Keratinocyte (primary cell): ENCODE measurements around the gene NBL1. TPM values are rescaled to one million over a fixed set of nuclear protein-coding genes. Genes with fewer than 3 reads are reported as not detected.

Source experiments
- DNase-seq: peaks from one replicate; pipeline ENCODE4 v3.0.0-alpha.2; 2011; ENCODE audit warnings: low read depth, missing footprints, low spot score
- FAIRE-seq: peaks from 2 replicates; lab custom pipeline; 2011; peaks lifted over from hg19 to GRCh38; lab: Jason Lieb, UNC
- H2AFZ ChIP-seq: 2 replicates; pipeline ENCODE4 v1.6.0; 2012; ENCODE audit warnings: low read length, control low read depth, inconsistent platforms; ENCODE audit not compliant: control insufficient read depth
- H3K27ac ChIP-seq: 2 replicates; pipeline ENCODE4 v1.5.1; 2011; ENCODE audit warnings: low read length; ENCODE audit not compliant: control insufficient read depth, insufficient read depth
- H3K27me3 ChIP-seq: 3 replicates; pipeline ENCODE4 v1.6.0; 2011; ENCODE audit warnings: low read length; ENCODE audit not compliant: control insufficient read depth, insufficient read depth; ENCODE audit errors: extremely low read depth
- H3K36me3 ChIP-seq, 2 experiments: 2 replicates in 1 of 2; 3 replicates in 1 of 2; pipeline ENCODE4 v1.5.1; 2011; ENCODE audit warnings: low read length in 2 of 2, mild to moderate bottlenecking in 1 of 2; ENCODE audit not compliant: control insufficient read depth in 2 of 2, insufficient read depth in 2 of 2; ENCODE audit errors: extremely low read depth in 1 of 2
- H3K4me1 ChIP-seq: 3 replicates; pipeline ENCODE4 v1.5.1; 2011; ENCODE audit warnings: low read length; ENCODE audit not compliant: control insufficient read depth, insufficient read depth; ENCODE audit errors: extremely low read depth
- H3K4me2 ChIP-seq: 3 replicates; pipeline ENCODE4 v1.6.0; 2011; ENCODE audit warnings: low read depth, low read length; ENCODE audit not compliant: control insufficient read depth, insufficient read depth; ENCODE audit errors: extremely low read depth
- H3K4me3 ChIP-seq, 3 experiments: fragments of 200-600 bp in 1 of 3; sonication (generic) in 1 of 3; 2 replicates in 2 of 3; 3 replicates in 1 of 3; pipeline ENCODE4 v1.5.1; 2011 to 2016; ENCODE audit warnings: low read length in 3 of 3, mild to moderate bottlenecking in 3 of 3, control low read depth in 2 of 3, inconsistent platforms in 1 of 3, low read depth in 1 of 3, mixed read lengths in 1 of 3, mixed run types in 1 of 3, moderate library complexity in 1 of 3; ENCODE audit not compliant: control insufficient read depth in 2 of 3, insufficient read depth in 2 of 3; ENCODE audit errors: extremely low read depth in 1 of 3
- H3K79me2 ChIP-seq: 2 replicates; pipeline ENCODE4 v1.6.0; 2012; ENCODE audit warnings: low read length; ENCODE audit not compliant: control insufficient read depth, insufficient read depth
- H3K9ac ChIP-seq: 3 replicates; pipeline ENCODE4 v1.6.0; 2011; ENCODE audit warnings: low read length; ENCODE audit not compliant: control insufficient read depth, insufficient read depth; ENCODE audit errors: extremely low read depth
- H3K9me1 ChIP-seq: 3 replicates; pipeline ENCODE4 v1.6.0; 2011; ENCODE audit warnings: low read length; ENCODE audit not compliant: control insufficient read depth, insufficient read depth; ENCODE audit errors: extremely low read depth
- H3K9me3 ChIP-seq: 2 replicates; pipeline ENCODE4 v1.5.1; 2012; ENCODE audit warnings: low read depth, low read length; ENCODE audit not compliant: control insufficient read depth
- H4K20me1 ChIP-seq: 3 replicates; pipeline ENCODE4 v1.6.0; 2011; ENCODE audit warnings: low read length; ENCODE audit not compliant: control insufficient read depth, insufficient read depth; ENCODE audit errors: extremely low read depth
- CTCF ChIP-seq, 3 experiments: IDR thresholded peaks in 1 of 3; conservative IDR thresholded peaks in 1 of 3; optimal IDR thresholded peaks in 1 of 3; 2 replicates in 2 of 3; 3 replicates in 1 of 3; pipeline versions ENCODE3 to v1.5.1; 2011; ENCODE audit warnings: low read length in 3 of 3, mild to moderate bottlenecking in 3 of 3, moderate library complexity in 2 of 3, control low read depth in 1 of 3, inconsistent platforms in 1 of 3; ENCODE audit not compliant: insufficient read depth in 2 of 3; ENCODE audit errors: extremely low read depth in 1 of 3
- EZH2 ChIP-seq: IDR thresholded peaks from one replicate; pipeline ENCODE4 v1.6.1; 2012; ENCODE audit warnings: inconsistent platforms, mild to moderate bottlenecking, low read length, moderate library complexity
- dilution Hi-C: fragments of 300-500 bp; cut with MboI; formaldehyde crosslinking; loops from one replicate; pipeline ENCODE4 v1.7.0; 2020; ENCODE audit warnings: low sequenced_read_pairs; ENCODE audit not compliant: extremely low pct_ligation_motif_present
- polyA plus RNA-seq, 5 experiments: library from polyadenylated mRNA; depleted of rRNA in 3 of 5; stranded (reverse) in 3 of 5; stranded (forward) in 1 of 5; unstranded in 1 of 5; fragments of >200 nt; gene quantifications; 1 replicate in 1 of 5; 2 replicates in 3 of 5; 3 replicates in 1 of 5; pipeline versions ENCODE4 v1.2.1 to v1.2.3, GENCODE V29; 2011 to 2012; ENCODE audit warnings: missing spikeins in 2 of 5, low read depth in 1 of 5, low replicate concordance in 1 of 5

The NBL1 gene
- polyA plus RNA-seq, 1 donor (not counting 4 experiments of a cell fraction or from before 2014, with no cell fraction given) = 74.5 TPM

- DNase-seq (no peak), FAIRE-seq (no peak)
- Histone ChIP-seq H2AFZ (no peak overlapping the region), H3K27me3 (peaks cover 4% of the 10 kb centered on the region), H3K27ac (no peak overlapping the region), H3K9me1 (no peaks in the 10 kb centered on the region), H3K36me3 (no peaks in the 10 kb centered on the region), H3K4me3 (no peak overlapping the region), H3K9me3 (no peaks in the 10 kb centered on the region), H4K20me1 (no peaks in the 10 kb centered on the region), H3K9ac (no peak overlapping the region), H3K79me2 (no peaks in the 10 kb centered on the region), H3K4me2 (no peak overlapping the region), H3K4me1 (no peaks in the 10 kb centered on the region)
- TF ChIP-seq EZH2 = no peak
- no peak for TF ChIP-seq CTCF (optimal IDR thresholded peaks at IDR 0.05 in 1 of 3, IDR thresholded peaks at IDR 0.05 in 1 of 3, conservative IDR thresholded peaks at IDR 0.05 in 1 of 3; ENCODE audit: extremely low read depth in 1 of 3, insufficient read depth in 2 of 3, low read length in 3 of 3)
- dilution Hi-C loops = no loop called here
Observed at GRCh38 chr1:19689856-19690255, 45.7 kb downstream of the NBL1 start.

- H3K4me2 ChIP-seq = no peak overlapping the region
- no peak overlapping the region for H2AFZ ChIP-seq
- no peaks in the 10 kb centered on the region for H3K9me1 ChIP-seq
- no peak for DNase-seq
- H3K79me2 ChIP-seq = no peaks in the 10 kb centered on the region
- H3K4me3 ChIP-seq = no peak overlapping the region
- TF ChIP-seq CTCF (optimal IDR thresholded peaks at IDR 0.05 in 1 of 3, IDR thresholded peaks at IDR 0.05 in 1 of 3, conservative IDR thresholded peaks at IDR 0.05 in 1 of 3; ENCODE audit: extremely low read depth in 1 of 3, insufficient read depth in 2 of 3, low read length in 3 of 3) (no peak), EZH2 (no peak)
- no peaks in the 10 kb centered on the region for H3K4me1 ChIP-seq
- no peaks in the 10 kb centered on the region for H4K20me1 ChIP-seq
- no peak for FAIRE-seq
- H3K36me3 ChIP-seq = no peaks in the 10 kb centered on the region
- peaks cover 4% of the 10 kb centered on the region for H3K27me3 ChIP-seq
- no peaks in the 10 kb centered on the region for H3K9me3 ChIP-seq
- no peak overlapping the region for H3K27ac ChIP-seq
- no peak overlapping the region for H3K9ac ChIP-seq
- dilution Hi-C loops = no loop called here
Observed at GRCh38 chr1:19690342-19690741, 46.2 kb downstream of the NBL1 start.
